Activated CD8-positive, alpha-beta memory T cell treated with anti-CD3 and anti-CD28 coated beads for 48 hours (primary cell): Measurements from ENCODE around the gene PFKFB3.

ENCODE experiments used
- DNase-seq, 3 experiments: peaks; one replicate each; pipeline ENCODE4 v3.0.0-alpha.2; 2020; ENCODE audit warnings: low read depth in 2 of 3, low spot score in 2 of 3

The PFKFB3 gene

DNA sequence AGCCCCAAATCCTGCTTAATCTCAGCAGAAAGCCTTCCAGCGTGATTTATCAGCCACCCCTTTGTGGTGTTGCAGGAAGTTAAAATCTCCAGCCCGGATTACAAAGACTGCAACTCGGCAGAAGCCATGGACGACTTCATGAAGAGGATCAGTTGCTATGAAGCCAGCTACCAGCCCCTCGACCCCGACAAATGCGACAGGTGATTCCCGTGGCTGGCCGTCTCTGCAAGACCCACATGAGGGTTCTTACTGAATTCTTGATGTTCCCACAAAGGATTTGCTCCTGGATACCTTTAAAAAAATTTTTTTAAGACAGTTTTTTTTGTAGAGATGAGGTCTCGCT, 16.7 kb downstream of the PFKFB3 start:
- DNase-seq = no peak

- no peak for DNase-seq
These were observed 17.9 kb downstream of the PFKFB3 start for GRCh38 chr10:6220418-6221191.

DNA sequence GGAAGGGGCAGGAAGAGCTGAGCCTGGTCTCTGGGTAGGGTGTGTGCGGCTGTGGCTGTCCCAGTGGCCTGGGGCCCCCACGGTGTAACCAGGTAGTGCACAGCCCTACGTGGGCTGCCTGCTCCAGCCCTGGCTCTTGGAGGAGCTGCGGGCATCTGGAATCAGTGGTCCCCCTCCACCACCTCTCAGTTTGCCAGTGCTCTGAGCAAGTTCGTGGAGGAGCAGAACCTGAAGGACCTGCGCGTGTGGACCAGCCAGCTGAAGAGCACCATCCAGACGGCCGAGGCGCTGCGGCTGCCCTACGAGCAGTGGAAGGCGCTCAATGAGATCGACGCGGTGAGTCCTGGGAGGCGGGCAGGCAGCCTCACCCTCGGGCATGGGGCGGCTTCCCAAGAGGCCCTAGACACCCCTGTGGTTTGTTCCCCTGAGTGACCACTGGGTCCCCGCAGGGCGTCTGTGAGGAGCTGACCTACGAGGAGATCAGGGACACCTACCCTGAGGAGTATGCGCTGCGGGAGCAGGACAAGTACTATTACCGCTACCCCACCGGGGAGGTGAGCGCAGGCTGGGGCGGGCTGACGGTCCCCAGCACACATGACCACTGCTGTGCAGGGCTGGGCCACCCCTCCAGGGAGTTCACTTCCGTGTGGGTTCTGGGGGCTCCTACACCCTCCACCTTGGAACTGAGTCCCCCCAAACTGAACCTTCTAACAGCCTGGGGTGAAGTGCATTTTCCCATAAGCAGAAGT, 18.6 kb downstream of the PFKFB3 start:
- no peak for DNase-seq

GRCh38 chr10:6221971-6222751, 19.4 kb downstream of the PFKFB3 start:
- DNase-seq = no peak

- DNase-seq = no peak
These were observed 20.0 kb downstream of the PFKFB3 start for GRCh38 chr10:6222755-6223154.

DNA sequence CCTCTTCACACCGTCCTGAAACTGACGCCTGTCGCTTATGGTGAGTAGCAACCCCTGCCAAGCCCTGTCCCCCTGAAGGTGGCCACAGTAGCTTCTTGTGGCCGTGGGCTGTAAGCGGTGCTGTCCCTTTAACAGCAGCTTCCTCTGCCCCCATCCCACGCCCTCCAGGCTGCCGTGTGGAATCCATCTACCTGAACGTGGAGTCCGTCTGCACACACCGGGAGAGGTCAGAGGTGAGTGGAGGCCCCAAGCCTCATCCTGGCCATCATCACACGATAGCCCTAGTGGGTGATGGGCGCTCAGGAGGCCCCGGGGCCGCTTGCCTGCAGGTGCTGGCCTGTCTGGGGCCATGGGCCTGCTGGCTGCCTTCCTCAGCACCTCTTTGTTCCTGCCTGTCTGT, 21.2 kb downstream of the PFKFB3 start:
- no peak for DNase-seq

DNA sequence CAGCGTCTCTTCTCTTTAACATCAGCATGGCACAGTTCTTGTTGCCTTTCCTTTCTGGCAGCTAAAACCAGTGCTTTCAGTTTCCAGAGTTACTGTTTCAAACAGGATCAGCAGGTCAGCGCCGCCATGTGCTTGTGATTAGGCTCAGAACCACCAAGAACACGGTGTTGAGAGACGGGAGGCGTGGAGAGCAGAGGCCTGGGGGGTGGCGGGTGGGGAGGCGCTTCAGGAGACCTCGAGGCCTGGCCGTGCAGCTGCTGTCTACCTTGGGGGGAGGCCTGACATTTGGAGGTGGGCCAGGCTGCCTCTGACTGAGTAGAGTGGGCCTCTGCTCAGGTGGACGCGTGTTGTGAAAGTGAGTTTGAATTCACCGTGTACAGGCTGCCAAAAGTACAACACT, 22.0 kb downstream of the PFKFB3 start:
- DNase-seq = no peak

GRCh38 chr10:6225263-6225814, 22.6 kb downstream of the PFKFB3 start:
- DNase-seq = no peak

GRCh38 chr10:6226216-6226615, 23.5 kb downstream of the PFKFB3 start:
- DNase-seq = no peak

- no peak for DNase-seq
These were observed 24.6 kb downstream of the PFKFB3 start for GRCh38 chr10:6227346-6227745.

DNA sequence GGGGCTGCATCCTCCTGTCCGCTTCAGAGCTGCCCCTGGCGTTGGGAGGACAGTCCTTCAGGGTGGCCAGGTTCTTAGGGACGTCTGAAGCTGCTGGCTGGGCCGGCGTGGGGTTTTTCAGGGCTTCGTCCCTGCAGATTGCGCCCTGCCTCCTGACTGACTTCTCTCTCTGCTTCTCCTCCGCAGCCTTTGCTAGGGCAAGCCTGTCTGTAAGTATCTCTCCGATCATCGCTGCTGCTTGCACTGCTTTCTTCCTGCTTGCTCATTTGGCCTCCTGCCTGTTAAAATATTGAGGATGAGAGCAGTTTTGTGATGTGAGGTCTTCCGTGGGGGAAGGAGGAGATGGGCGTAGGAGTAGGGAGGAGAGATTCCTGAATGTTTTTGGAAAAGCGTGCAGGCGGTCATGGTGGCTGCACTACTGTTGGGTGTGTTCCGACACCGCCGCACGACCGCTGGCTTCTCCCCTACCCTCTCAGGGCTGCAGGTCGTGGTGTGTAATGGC, 25.3 kb downstream of the PFKFB3 start:
- DNase-seq = no peak

GRCh38 chr10:6228647-6229046, 25.9 kb downstream of the PFKFB3 start:
- DNase-seq = no peak

- no peak for DNase-seq
These were observed 26.6 kb downstream of the PFKFB3 start for GRCh38 chr10:6229290-6229689.

DNA sequence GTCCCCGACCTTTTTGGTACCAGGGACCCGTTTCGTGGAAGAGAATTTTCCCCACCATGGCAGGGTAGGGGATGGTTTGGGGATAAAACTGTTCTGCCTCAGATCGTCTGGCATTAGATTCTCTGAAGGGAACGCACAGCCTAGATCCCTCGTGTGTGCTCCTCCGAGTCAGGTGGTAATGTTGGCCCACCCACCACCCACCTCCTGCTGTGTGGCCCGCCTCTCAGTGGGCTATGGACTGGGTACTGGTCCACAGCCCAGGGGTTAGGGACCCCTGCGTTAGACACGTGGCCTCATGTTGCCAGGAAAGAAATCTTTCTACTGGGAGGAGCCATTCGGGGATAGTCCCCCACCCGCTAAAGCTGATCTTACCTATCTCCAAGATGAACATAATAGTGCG, 27.0 kb downstream of the PFKFB3 start:
- DNase-seq = no peak

GRCh38 chr10:6230315-6230714, 27.6 kb downstream of the PFKFB3 start:
- DNase-seq = no peak

GRCh38 chr10:6231146-6231545, 28.4 kb downstream of the PFKFB3 start:
- no peak for DNase-seq

GRCh38 chr10:6231730-6232129, 29.0 kb downstream of the PFKFB3 start:
- no peak for DNase-seq

- DNase-seq = no peak
These were observed 29.6 kb downstream of the PFKFB3 start for GRCh38 chr10:6232225-6232807.

DNA sequence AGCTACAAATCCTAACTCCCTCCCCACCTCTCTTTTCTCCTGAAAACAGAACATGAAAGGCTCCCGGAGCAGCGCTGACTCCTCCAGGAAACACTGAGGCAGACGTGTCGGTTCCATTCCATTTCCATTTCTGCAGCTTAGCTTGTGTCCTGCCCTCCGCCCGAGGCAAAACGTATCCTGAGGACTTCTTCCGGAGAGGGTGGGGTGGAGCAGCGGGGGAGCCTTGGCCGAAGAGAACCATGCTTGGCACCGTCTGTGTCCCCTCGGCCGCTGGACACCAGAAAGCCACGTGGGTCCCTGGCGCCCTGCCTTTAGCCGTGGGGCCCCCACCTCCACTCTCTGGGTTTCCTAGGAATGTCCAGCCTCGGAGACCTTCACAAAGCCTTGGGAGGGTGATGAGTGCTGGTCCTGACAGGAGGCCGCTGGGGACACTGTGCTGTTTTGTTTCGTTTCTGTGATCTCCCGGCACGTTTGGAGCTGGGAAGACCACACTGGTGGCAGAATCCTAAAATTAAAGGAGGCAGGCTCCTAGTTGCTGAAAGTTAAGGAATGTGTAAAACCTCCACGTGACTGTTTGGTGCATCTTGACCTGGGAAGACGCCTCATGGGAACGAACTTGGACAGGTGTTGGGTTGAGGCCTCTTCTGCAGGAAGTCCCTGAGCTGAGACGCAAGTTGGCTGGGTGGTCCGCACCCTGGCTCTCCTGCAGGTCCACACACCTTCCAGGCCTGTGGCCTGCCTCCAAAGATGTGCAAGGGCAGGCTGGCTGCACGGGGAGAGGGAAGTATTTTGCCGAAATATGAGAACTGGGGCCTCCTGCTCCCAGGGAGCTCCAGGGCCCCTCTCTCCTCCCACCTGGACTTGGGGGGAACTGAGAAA, 30.4 kb downstream of the PFKFB3 start:
- no peak for DNase-seq

GRCh38 chr10:6233725-6234277, 31.1 kb downstream of the PFKFB3 start:
- no peak for DNase-seq
